ENCODE results near the gene EGFR.

EGFR gene

GRCh38 chr7:55129541-55130394, 111.0 kb downstream of the EGFR start:
- DNase-seq: peak; percentile 72

GRCh38 chr7:55130395-55131141, 111.8 kb downstream of the EGFR start:
- peak; percentile 87 for DNase-seq

GRCh38 chr7:55131142-55131929, 112.5 kb downstream of the EGFR start:
- DNase-seq: no peak

DNA sequence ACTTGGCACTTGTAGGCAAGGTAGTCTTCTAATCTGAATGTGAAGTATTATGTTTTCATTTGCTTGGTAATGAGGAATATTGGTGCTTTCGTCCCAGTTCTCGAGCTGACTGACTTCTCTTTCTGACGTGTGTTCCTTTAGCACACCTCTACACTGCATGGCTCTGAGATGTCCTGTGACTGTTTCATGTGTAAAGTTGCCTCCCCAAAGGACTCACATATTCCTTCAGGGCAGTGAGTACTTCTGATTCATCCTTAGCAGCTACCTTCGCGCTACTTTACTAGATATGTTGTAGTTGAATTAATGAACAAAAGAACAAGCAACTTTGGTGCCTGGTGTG, 113.7 kb downstream of the EGFR start:
- no peak for DNase-seq

DNA sequence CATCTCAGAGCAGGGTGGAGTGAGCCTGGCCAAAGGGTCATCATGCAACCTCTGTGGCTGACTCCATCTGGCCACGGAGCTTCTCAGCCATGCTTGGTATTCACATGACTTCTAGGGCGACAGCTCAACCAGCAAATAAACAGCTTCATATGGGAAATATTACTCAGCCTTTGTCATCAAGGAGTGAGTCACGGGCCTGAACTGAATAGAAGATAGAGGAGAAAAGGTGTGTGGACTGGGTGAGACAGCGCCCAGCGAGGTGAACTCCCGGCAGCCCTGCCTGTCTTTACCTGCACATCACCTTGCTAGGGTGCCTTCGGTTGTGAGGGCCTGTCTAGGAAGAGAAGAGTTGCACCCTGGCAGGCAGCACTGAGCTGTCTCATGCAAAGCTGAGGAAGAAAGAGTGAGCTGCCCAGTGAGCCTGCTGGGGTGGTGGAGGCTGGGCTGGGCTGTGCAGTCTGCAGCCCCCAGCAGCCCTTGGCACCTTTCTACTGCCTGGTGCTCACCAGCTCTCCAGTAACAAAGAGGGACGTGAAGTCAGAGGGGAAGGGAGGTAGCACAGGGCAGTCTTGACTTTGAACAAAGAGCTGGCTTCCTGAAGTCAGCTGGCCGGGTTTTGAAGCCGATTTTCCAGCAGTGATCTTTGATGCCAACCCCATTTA, 114.2 kb downstream of the EGFR start:
- DNase-seq: peak; percentile 99

- peak; percentile 98 for DNase-seq
These were observed 115.0 kb downstream of the EGFR start for GRCh38 chr7:55133630-55134358.

GRCh38 chr7:55134359-55134725, 115.5 kb downstream of the EGFR start:
- DNase-seq: no peak

DNA sequence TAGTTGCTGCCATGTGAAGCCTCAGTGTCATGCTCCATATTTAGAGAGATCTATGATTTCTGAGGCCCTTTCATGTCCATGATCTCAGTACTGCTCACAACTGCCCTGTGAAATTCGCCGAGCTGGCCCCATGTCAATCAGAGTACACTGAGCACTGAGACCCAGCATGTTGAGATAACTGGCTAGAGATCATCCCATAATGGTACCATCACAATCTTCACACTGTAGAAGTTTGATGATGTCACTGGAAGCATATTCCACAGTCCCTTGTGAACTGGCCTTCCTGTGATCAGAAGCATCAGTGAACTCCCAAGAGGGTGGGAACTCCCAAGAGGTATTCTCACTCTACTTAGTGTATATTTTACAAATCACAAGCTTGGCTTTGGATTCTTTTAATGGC, 116.0 kb downstream of the EGFR start:
- no peak for DNase-seq

GRCh38 chr7:55135462-55135861, 116.6 kb downstream of the EGFR start:
- no peak for DNase-seq

DNA sequence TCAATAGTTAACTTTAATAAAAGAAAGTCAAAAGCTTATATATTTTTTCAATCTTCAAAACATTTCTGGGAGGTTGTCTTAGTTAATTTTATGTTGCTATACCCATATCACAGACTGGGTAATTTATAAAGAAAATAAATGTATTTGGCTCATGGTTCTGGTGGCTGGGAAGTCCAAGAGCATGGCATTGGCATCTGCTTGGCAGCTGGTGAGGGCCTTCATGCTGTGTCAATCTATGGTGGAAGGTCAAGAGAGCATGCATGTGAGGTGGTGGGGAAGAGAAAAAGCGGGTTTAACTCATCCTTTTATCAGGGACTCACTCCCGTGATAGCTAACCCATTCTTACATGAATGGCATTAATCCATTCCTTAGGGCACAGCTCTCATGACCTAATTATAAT, 119.8 kb downstream of the EGFR start:
- no peak for DNase-seq

DNA sequence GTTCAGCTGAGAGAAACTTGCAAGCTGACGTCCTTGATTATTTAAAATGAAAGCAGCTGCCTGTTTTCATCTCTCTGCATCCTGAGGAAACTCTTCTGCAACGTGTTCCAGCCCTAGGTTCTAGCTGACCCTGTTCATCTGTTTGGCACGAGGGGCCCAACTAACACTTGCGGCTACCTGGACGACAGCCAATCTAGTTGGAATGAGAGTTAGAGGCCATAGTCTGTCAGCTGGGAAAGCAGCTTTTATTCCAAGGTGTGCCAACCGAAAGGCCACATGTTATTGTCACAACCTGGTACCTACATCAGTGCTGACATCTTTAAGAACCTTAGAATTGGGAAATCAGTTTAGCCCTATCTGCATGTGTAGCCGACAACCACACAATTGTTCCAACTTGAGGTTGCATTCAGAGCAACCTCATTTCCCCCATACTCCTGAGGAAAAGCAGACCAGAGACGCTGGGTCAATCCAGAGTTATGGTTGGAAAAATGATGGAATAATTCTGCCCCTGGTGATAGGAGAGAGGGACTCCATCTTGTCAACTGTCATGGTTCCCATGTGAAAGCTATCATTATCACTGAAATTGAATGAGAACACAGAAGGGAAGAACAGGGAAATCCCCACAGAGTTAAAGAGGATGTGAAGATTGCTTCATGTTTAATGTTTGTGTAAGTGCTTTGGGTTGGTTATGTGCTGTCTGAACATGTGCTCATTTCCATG, 121.6 kb downstream of the EGFR start:
- DNase-seq: peak; percentile 21

GRCh38 chr7:55140941-55141278, 122.1 kb downstream of the EGFR start:
- DNase-seq: no peak

GRCh38 chr7:55142919-55143600, 124.2 kb downstream of the EGFR start:
- no peak for DNase-seq

GRCh38 chr7:55144333-55145317, 125.8 kb downstream of the EGFR start:
- DNase-seq: no peak

DNA sequence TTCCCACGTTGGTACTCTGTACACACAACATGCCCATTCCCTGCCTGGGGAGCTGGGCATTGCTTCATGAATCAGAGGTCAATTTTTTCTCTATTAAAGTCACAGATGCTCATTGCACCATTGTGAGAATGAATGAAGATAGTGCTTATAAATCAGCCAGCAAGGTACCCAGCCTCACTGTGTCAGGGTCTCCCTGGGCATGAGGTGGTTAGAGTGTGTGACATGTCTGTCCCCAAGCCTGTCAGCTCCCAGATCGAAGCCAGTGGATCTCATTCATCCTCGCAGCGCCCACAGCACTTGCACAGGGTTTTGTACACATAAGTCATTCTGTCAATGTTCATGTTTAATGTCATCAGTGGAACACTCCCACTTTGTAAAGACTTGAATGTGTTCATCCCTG, 126.8 kb downstream of the EGFR start:
- no peak for DNase-seq

DNA sequence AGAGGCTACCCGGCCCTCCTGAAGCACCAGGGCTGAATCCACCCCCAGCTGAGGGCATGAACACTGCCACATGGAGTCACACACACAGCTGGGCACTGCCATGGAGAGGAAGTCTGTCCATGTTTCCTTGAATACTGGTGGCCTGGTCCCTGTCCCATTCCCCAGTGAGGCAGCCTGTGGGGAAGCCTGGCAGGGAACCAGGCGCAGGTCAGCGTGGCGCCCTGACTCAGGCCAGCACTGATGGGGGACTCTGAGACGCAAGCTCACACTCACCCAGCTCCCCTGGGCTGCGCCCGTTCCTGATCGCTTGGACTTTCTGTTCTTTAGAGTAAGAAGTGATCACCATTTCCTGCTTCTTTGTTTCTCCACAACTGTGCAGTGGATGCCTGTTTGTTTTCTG, 128.3 kb downstream of the EGFR start:
- no peak for DNase-seq

DNA sequence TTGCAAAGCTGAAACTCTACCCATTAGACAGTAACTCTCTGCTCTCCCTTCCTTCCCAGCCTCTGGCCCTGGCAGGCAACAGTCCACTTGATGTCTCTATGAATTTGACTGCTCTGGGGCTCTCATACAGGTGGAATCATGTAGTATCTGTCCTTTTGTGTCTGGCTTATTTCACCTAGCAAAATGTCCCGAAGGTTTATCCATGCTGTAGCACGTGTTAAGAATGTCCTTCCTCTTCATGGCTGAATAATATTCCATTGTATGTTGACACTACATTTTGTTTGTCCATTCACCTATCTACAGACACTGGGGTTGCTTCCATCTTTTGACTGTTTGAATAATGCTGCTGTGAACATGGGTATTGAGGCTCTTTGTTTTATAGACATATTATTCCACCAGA, 128.9 kb downstream of the EGFR start:
- DNase-seq: no peak

DNA sequence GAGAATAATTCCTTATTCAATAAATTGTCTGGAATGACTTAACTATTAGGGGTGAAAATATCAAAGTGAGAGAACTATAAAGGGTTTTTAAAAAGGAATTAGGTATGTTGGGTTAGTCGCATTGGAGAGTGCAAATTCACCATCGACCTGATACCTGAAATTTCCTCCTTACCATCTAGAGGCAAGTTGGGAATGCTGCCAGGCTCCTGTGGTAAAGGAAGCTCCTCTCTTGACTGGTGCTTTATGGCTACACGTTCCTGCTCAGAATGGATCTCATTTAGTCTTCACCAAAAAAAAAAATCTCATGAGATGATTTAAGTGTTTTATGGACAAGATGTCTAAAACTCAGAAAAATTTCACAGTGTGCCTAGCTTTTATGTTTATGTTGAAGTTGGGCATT, 129.8 kb downstream of the EGFR start:
- peak; percentile 64 for DNase-seq

DNA sequence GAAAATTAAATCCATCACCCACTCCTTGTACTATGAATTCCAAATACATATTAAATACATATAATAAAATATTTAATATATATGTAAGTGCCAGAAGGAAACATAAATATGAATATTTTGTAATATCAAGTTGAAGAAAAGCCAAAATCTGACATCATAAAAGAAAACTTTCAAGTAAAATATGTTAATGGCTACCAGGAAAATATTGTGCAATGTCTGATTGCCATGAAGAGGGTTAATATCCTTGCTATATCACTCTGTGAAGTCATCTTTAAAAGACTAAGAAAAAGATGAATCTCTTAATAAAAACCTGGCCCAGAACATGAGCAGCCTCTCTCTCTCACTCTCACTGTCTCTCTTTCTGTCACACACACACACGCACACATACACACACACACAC, 130.2 kb downstream of the EGFR start:
- DNase-seq: no peak

GRCh38 chr7:55150166-55150565, 131.3 kb downstream of the EGFR start:
- DNase-seq: no peak
